Nucleus accumbens (tissue), 56 donors: ENCODE data around the gene FARS2.
"Not testable (repeated sequence)": the region's sequence is repeated elsewhere in the genome, so short reads cannot be mapped to it uniquely, and the experiment has no call there.

Experiments
- DNase-seq, 56 donors: peaks; one replicate each; lab custom pipeline; 2025; lab: John Stamatoyannopoulos, UW

FARS2 gene

GRCh38 chr6:5557506-5557905 lies 296.2 kb downstream of the FARS2 start:
- no peak for DNase-seq

- DNase-seq, result no peak
Observed at GRCh38 chr6:5559651-5560050, 298.3 kb downstream of the FARS2 start.

GRCh38 chr6:5562277-5562676 lies 301.0 kb downstream of the FARS2 start:
- no peak for DNase-seq

- DNase-seq, result no peak
Observed at GRCh38 chr6:5563086-5563485, 301.8 kb downstream of the FARS2 start.

- DNase-seq, result not testable (repeated sequence)
Observed at GRCh38 chr6:5564746-5565145, 303.4 kb downstream of the FARS2 start.

- no peak for DNase-seq
Observed at GRCh38 chr6:5565971-5566370, 304.7 kb downstream of the FARS2 start.

- DNase-seq, result no peak
Observed at GRCh38 chr6:5566718-5567117, 305.4 kb downstream of the FARS2 start.

- no peak for DNase-seq
Observed at GRCh38 chr6:5567352-5567751, 306.0 kb downstream of the FARS2 start.

- DNase-seq, result no peak
Observed at GRCh38 chr6:5567890-5568289, 306.6 kb downstream of the FARS2 start.

GRCh38 chr6:5569491-5569890 lies 308.2 kb downstream of the FARS2 start:
- no peak for DNase-seq

GRCh38 chr6:5570641-5571040 lies 309.3 kb downstream of the FARS2 start:
- DNase-seq, result no peak

GRCh38 chr6:5580736-5581581 lies 319.6 kb downstream of the FARS2 start:
- DNase-seq, result peak in 1 of 56 donors; percentile 11

- DNase-seq, result no peak
Observed at GRCh38 chr6:5582762-5583161, 321.4 kb downstream of the FARS2 start.

GRCh38 chr6:5583528-5583927 lies 322.2 kb downstream of the FARS2 start:
- no peak for DNase-seq

GRCh38 chr6:5584078-5584482 lies 322.8 kb downstream of the FARS2 start:
- no peak for DNase-seq

GRCh38 chr6:5587648-5588047 lies 326.3 kb downstream of the FARS2 start:
- DNase-seq, result no peak

- DNase-seq, result no peak
Observed at GRCh38 chr6:5589422-5590141, 328.3 kb downstream of the FARS2 start.

- DNase-seq, result peak in 3 of 56 donors; percentile 6 to 11 (median 7)
Observed at GRCh38 chr6:5590187-5590586, 328.9 kb downstream of the FARS2 start.

- DNase-seq, result no peak
Observed at GRCh38 chr6:5592886-5593519, 331.7 kb downstream of the FARS2 start.

- no peak for DNase-seq
Observed at GRCh38 chr6:5595184-5595583, 333.9 kb downstream of the FARS2 start.

- no peak for DNase-seq
Observed at GRCh38 chr6:5597413-5597812, 336.1 kb downstream of the FARS2 start.
